ENCODE data around the gene SH3GLB2.

Gene SH3GLB2

GRCh38 chr9:129064499-129064908 is 36.4 kb upstream of the SH3GLB2 start:
- TF ChIP-seq EZH2phosphoT487 (IDR thresholded peaks at IDR 0.05; ENCODE audit: borderline replicate concordance) = no peak
- no peak overlapping the region for H2AFZ ChIP-seq (ENCODE audit: low read length)
- H3K9ac ChIP-seq (ENCODE audit: low read depth, low read length, poor library complexity, severe bottlenecking) = no peak overlapping the region
- H3K9me3 ChIP-seq (ENCODE audit: insufficient read depth, low read depth, low read length) = no peaks in the 10 kb centered on the region
- no peaks in the 10 kb centered on the region; the same call in 1 of the 2 replicates for H3K36me3 ChIP-seq (ENCODE audit: insufficient read depth, low read length)
- H3K4me1 ChIP-seq (ENCODE audit: insufficient read depth, low read length, poor library complexity, severe bottlenecking) = peaks cover 18% of the 10 kb centered on the region
- no peak overlapping the region for H3K4me3 ChIP-seq (ENCODE audit: low read length, poor library complexity, severe bottlenecking)
- no peaks in the 10 kb centered on the region for H3K27me3 ChIP-seq (ENCODE audit: insufficient read depth, low read length, poor library complexity, severe bottlenecking)
- peaks cover 7% of the 10 kb centered on the region; the same call in 1 of the 2 replicates for H3F3A ChIP-seq (ENCODE audit: low read depth)
- no peaks in the 10 kb centered on the region for H3K79me2 ChIP-seq (ENCODE audit: insufficient read depth, low read length)
- H3K9me2 ChIP-seq (replicated peaks; ENCODE audit: low read depth, low read length) = no peaks in the 10 kb centered on the region
- no peaks in the 10 kb centered on the region for H4K20me1 ChIP-seq (ENCODE audit: insufficient read depth, low read length, poor library complexity, severe bottlenecking)
- no peak overlapping the region for H3K4me2 ChIP-seq (ENCODE audit: low read depth, low read length, poor library complexity, severe bottlenecking)

DNA sequence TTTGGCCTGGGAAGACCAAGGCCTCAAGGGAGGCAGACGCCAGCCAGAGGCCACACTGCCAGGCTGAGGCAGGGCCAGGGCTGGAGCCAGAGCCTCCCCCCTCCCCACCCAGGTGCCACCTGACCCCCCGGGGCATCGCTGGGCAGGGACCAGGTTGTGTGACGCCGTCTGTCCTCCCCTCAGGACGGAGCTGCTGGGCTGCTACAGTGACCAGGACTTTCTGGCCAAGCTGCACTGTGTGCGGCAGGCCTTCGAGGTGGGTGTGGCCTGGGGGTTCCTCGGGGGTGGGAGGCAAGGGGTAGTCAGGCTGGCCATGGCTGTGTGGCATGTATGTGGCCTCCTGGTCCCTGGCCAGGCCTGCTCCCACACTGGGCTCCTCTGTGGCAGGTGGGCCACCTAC is 34.9 kb upstream of the SH3GLB2 start:
- no peaks in the 10 kb centered on the region; the same call in 1 of the 2 replicates for H3K36me3 ChIP-seq (ENCODE audit: insufficient read depth, low read length)
- no peaks in the 10 kb centered on the region for H3K27me3 ChIP-seq (ENCODE audit: insufficient read depth, low read length, poor library complexity, severe bottlenecking)
- no peak for TF ChIP-seq EZH2phosphoT487 (IDR thresholded peaks at IDR 0.05; ENCODE audit: borderline replicate concordance)
- no peak for TF ChIP-seq CTCF (conservative IDR thresholded peaks at IDR 0.05; ENCODE audit: low read length)

DNA sequence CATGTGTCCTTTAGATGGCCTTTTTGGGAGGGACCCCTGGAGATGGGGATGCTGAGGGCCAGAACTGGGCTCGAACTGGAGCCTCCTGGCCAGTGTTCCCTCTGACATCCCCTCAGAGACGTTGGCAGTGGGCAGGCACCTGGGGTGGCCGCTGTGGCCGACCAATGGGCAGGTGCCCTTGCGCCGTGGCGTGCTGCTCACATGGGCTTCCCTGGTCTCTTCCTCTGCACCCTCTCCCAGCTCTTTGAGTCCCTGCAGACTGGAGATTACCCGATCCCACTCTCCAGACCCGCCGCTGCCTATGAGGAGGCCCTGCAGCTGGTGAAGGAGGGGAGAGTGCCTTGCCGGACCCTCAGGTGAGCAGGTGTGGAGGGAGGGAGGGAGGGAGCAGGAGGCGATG is 32.9 kb upstream of the SH3GLB2 start:
- H3K4me1 ChIP-seq (ENCODE audit: insufficient read depth, low read length, poor library complexity, severe bottlenecking) = no peaks in the 10 kb centered on the region
- TF ChIP-seq CTCF (conservative IDR thresholded peaks at IDR 0.05; ENCODE audit: low read length) (no peak), EZH2phosphoT487 (IDR thresholded peaks at IDR 0.05; ENCODE audit: borderline replicate concordance) (no peak)
- H4K20me1 ChIP-seq (ENCODE audit: insufficient read depth, low read length, poor library complexity, severe bottlenecking) = no peaks in the 10 kb centered on the region
- H3K4me3 ChIP-seq (ENCODE audit: low read length, poor library complexity, severe bottlenecking) = no peak overlapping the region
- H3K9ac ChIP-seq (ENCODE audit: low read depth, low read length, poor library complexity, severe bottlenecking) = no peak overlapping the region
- no peak overlapping the region for H2AFZ ChIP-seq (ENCODE audit: low read length)
- no peaks in the 10 kb centered on the region for H3K9me2 ChIP-seq (replicated peaks; ENCODE audit: low read depth, low read length)
- no peak overlapping the region for H3K4me2 ChIP-seq (ENCODE audit: low read depth, low read length, poor library complexity, severe bottlenecking)
- H3F3A ChIP-seq (ENCODE audit: low read depth) = no peaks in the 10 kb centered on the region
- no peaks in the 10 kb centered on the region for H3K9me3 ChIP-seq (ENCODE audit: insufficient read depth, low read depth, low read length)
- no peaks in the 10 kb centered on the region for H3K79me2 ChIP-seq (ENCODE audit: insufficient read depth, low read length)
- no peaks in the 10 kb centered on the region; the same call in 1 of the 2 replicates for H3K36me3 ChIP-seq (ENCODE audit: insufficient read depth, low read length)
- no peaks in the 10 kb centered on the region for H3K27me3 ChIP-seq (ENCODE audit: insufficient read depth, low read length, poor library complexity, severe bottlenecking)

More for the DNA sequence above, 34.9 kb upstream of the SH3GLB2 start:
- H3K4me2 ChIP-seq (ENCODE audit: low read depth, low read length, poor library complexity, severe bottlenecking) = no peak overlapping the region
- H2AFZ ChIP-seq (ENCODE audit: low read length) = no peak overlapping the region
- H3K4me3 ChIP-seq (ENCODE audit: low read length, poor library complexity, severe bottlenecking) = no peak overlapping the region
- H3F3A ChIP-seq (ENCODE audit: low read depth) = no peaks in the 10 kb centered on the region
- no peaks in the 10 kb centered on the region for H3K9me3 ChIP-seq (ENCODE audit: insufficient read depth, low read depth, low read length)
- H3K4me1 ChIP-seq (ENCODE audit: insufficient read depth, low read length, poor library complexity, severe bottlenecking) = peaks cover 8% of the 10 kb centered on the region
- no peaks in the 10 kb centered on the region for H4K20me1 ChIP-seq (ENCODE audit: insufficient read depth, low read length, poor library complexity, severe bottlenecking)
- no peak overlapping the region for H3K9ac ChIP-seq (ENCODE audit: low read depth, low read length, poor library complexity, severe bottlenecking)
- H3K79me2 ChIP-seq (ENCODE audit: insufficient read depth, low read length) = no peaks in the 10 kb centered on the region
- no peaks in the 10 kb centered on the region for H3K9me2 ChIP-seq (replicated peaks; ENCODE audit: low read depth, low read length)
